Stimulated activated naive CD8-positive, alpha-beta T cell treated with anti-CD3 and anti-CD28 coated beads, Interleukin-15, Interleukin-2, amounts not matched to agents 100 ng/mL and 50 ng/mL, for 24 hours (primary cell): Measurements from ENCODE around the gene RAD21L1.
A peak's percentile ranks its signal among the peaks of the same experiment; 100 is the strongest.

Experiments used
- H3K27ac Mint-ChIP-seq: one replicate; pipeline ENCODE4 v1.8.0; 2021; ENCODE audit warnings: mild to moderate bottlenecking, mixed read lengths
- H3K27me3 Mint-ChIP-seq: one replicate; pipeline ENCODE4 v1.8.0; 2021; ENCODE audit warnings: mixed read lengths
- H3K36me3 Mint-ChIP-seq: one replicate; pipeline ENCODE4 v1.8.0; 2021; ENCODE audit warnings: low read depth, mixed read lengths
- H3K4me1 Mint-ChIP-seq: one replicate; pipeline ENCODE4 v1.8.0; 2021; ENCODE audit warnings: low read depth, mixed read lengths
- H3K4me3 Mint-ChIP-seq: one replicate; pipeline ENCODE4 v1.8.0; 2021; ENCODE audit warnings: mild to moderate bottlenecking, mixed read lengths
- H3K9me3 Mint-ChIP-seq: one replicate; pipeline ENCODE4 v1.8.0; 2021; ENCODE audit warnings: mixed read lengths

The RAD21L1 gene

DNA sequence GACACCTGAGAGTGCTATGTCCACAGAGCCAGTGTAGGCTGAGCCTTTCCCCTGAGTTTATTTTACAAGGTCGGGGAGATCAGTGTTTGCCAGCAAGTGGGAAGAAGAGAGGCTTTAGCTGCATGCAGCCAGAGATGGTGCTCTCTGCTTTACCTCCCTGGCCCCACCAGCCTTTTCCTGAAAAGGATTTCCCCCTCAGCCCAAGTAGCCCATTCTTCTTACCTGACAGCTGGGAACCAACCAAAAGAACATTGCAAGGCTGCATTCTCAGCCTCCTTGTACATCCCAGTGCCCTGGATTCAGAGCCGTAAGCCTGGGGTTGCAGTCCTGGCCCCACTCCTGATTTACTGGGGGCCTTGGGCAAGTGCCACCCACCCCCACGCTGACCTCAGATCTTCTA lies 57.1 kb downstream of the RAD21L1 start:
- Mint-ChIP-seq H3K9me3 (no peaks in the 10 kb centered on the region), H3K27me3 (no peaks in the 10 kb centered on the region), H3K27ac (no peak overlapping the region), H3K36me3 (no peaks in the 10 kb centered on the region), H3K4me3 (no peak overlapping the region), H3K4me1 (peaks cover 43% of the 10 kb centered on the region)

DNA sequence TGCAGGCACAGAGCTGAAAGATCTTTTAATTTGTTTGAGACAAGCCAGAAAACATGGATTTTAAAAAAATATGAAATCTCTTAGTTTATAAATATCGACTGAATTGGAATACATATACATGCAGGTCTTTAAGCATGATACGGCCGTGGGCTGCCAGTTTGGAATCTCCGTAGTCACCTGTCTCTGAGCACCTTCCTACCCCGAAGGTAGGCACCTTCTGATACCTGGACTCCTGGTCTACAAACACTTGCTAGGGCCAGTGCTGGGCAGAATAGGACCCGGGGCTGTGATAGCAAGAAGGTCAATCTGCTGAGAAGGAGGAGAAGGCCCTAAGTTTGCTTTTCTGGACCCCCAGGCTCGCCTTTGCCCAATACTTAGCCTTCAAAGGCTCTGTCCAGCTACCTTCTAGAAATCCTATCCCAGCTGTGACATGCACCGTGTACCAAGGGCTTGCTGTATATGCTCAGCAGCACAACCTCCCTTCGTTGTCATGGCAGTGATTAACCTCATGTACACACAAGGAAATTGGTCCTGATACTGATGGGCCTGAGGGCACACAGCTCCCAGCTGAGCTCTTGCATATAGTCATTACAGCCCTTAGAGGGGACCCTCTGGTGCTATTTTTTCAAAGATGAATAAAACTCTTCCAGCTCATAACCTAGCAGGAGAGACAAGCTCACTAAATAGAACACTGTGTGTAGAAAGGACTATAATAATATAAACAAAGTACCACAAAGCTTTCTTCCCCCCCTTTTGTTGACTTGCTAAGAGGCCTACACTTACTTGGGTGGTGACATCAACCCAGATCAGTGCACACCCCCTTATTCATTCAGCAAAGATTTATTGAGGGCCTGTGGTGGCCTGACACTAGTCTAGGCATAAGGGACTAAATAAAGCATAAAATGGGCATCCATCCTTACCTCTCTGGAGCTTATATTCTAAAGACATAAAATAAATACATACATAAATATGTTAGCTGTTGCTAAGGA lies 58.0 kb downstream of the RAD21L1 start:
- H3K9me3 Mint-ChIP-seq: no peaks in the 10 kb centered on the region
- no peak overlapping the region for H3K4me3 Mint-ChIP-seq
- peaks cover 46% of the 10 kb centered on the region for H3K4me1 Mint-ChIP-seq
- no peaks in the 10 kb centered on the region for H3K27me3 Mint-ChIP-seq
- H3K36me3 Mint-ChIP-seq: no peaks in the 10 kb centered on the region
- H3K27ac Mint-ChIP-seq: no peak overlapping the region

DNA sequence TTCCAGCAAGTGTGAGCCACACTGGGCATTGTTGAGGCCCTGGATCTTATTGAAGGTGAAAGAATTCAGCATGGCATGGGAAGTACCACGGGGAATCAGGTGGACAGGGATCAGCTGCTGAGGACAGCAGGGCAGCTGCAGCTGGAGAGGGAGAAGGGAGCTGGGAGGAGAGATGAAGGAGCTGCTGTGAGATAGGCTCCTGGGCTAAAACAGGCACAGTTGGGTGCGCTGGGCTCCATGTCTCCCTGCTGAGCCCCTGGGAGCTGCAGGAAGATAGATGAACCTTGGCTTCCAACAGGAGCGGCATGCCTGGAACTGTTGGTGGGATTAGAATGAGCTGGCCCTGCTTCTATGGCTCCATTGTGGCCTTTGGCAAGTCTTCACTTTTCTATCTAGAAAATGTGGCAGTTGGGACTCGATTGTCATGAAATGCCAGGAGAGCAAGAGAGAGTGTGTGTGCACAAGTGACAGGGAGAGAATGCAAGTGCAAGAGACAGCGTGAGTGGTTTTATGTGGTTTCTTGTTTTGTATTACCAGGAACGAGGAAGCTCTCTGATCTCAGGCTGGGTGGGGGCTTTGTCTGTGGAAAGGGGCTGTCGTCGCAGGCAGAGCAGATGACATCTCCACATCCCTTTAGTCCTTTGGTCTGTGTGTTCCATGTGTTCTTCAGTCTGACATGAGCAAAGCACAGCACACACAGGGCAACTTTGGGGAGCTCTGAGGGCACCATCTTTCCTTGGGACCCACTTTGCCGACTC lies 60.6 kb downstream of the RAD21L1 start:
- Mint-ChIP-seq H3K27me3 (no peaks in the 10 kb centered on the region), H3K36me3 (no peaks in the 10 kb centered on the region), H3K4me3 (peak overlapping the region; percentile 61), H3K9me3 (no peaks in the 10 kb centered on the region), H3K27ac (peak overlapping the region; percentile 56), H3K4me1 (peaks cover 50% of the 10 kb centered on the region)

DNA sequence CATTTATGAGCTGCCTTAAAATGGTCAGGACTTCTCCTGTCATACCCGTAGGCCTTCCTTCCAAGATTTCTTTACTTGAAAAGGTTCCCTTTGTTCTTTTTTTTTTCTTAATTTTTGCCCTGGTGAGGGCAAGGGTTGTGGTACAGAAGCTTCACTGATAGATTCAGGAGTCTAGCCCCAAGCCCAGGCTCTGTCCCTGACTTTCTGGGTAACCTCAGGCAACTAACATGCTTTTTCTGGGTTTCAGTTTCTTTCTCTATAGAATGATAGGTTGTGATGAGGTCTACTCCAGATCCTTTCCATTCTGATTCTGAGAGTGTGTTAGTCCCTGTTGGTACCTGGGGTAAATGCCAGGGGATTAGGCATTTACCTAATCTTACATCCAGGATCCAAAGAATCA lies 61.5 kb downstream of the RAD21L1 start:
- Mint-ChIP-seq H3K9me3 (no peaks in the 10 kb centered on the region), H3K36me3 (no peaks in the 10 kb centered on the region), H3K27me3 (no peaks in the 10 kb centered on the region), H3K4me1 (peaks cover 56% of the 10 kb centered on the region), H3K27ac (peak overlapping the region; percentile 81), H3K4me3 (peak overlapping the region; percentile 61)

DNA sequence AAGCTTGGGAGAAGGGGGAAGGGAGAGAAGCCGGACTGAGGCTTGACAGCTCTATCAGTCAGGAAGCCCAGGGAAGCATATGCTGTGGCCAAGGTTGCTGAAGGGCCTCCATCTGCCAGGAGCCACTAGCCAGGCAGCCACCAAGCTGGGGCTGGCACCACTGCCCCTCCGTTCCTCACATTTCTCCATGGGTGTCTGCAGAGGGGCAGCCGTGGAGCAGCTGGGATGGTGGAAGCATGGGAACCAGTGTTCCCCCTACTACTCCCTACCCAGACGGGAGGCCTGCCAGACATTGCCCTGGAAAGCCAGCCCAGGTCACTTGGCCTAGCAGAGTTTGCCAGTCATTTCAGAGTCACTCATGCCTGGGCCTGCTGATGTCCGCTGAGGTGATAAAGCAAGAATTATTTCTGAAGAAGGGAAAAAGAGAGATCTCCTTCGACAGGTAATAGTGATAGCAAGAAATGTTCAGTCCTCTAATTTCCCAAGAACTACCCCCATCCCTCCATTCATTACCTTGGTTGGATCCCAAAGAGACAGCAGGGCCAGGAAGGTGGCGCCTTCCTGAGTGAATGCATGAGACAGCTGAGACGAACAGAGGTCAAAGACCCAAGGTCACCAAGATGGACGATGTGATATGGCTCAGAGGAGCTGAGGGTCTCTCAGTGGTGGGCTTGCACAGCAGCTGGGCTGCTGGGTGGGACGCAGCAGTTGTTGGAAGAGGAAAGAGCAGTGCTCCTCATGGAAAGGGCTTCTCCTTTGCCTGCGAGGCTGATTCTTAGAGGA lies 62.1 kb downstream of the RAD21L1 start:
- no peak overlapping the region for H3K4me3 Mint-ChIP-seq
- no peak overlapping the region for H3K27ac Mint-ChIP-seq
- peaks cover 60% of the 10 kb centered on the region for H3K4me1 Mint-ChIP-seq
- H3K9me3 Mint-ChIP-seq: no peaks in the 10 kb centered on the region
- no peaks in the 10 kb centered on the region for H3K36me3 Mint-ChIP-seq
- no peaks in the 10 kb centered on the region for H3K27me3 Mint-ChIP-seq

DNA sequence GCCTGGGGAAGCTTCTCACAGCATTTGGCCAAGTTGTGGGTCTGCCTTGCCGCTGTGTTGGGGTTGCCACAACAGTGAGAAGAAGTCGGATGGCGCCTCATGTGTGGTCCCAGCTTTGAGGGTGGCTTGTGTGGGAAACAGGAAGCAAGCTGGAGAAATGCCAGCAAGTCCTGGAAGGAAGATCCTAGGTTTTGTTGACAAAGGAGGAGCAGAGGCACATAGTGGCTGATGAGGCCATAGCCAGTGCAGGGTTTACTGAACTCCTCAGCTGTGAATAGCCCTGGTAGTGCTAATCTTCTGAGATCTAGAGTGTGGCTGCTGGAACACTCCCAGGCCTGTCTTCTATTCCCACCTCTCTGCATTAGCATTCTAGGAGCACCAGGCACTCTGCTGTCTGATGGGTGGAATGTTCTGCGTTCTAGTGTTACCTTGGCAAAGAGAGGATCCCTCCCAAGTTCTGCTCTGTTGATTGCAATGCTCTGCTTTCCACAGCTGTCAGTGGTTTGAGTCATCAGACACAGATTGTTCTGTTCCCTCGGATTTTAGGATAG lies 65.4 kb downstream of the RAD21L1 start:
- Mint-ChIP-seq H3K27ac (no peak overlapping the region), H3K36me3 (no peaks in the 10 kb centered on the region), H3K4me1 (peaks cover 47% of the 10 kb centered on the region), H3K4me3 (no peak overlapping the region), H3K9me3 (no peaks in the 10 kb centered on the region), H3K27me3 (no peaks in the 10 kb centered on the region)

DNA sequence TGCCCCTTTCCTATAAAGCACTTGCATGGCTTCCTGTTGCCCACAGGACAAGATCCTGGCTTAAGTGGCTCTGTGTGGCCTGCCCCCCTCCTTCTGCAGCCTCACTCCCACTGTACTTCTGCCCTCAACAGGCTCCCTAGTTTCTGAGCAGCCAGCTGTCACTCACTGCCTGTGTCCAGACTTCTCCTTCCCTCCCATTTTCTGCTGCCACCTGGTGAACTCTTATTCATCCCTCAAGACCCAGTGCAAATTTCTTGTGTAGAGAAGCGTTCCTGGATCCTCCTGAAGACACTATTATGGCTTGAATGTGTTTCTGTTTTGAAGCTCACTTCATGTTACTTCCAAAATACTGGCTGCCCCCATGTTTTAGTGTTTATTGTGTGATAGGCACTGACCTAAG lies 66.8 kb downstream of the RAD21L1 start:
- Mint-ChIP-seq H3K27me3 (no peaks in the 10 kb centered on the region), H3K27ac (peak overlapping the region; percentile 5), H3K4me1 (peaks cover 33% of the 10 kb centered on the region), H3K9me3 (no peaks in the 10 kb centered on the region), H3K4me3 (no peak overlapping the region), H3K36me3 (no peaks in the 10 kb centered on the region)

DNA sequence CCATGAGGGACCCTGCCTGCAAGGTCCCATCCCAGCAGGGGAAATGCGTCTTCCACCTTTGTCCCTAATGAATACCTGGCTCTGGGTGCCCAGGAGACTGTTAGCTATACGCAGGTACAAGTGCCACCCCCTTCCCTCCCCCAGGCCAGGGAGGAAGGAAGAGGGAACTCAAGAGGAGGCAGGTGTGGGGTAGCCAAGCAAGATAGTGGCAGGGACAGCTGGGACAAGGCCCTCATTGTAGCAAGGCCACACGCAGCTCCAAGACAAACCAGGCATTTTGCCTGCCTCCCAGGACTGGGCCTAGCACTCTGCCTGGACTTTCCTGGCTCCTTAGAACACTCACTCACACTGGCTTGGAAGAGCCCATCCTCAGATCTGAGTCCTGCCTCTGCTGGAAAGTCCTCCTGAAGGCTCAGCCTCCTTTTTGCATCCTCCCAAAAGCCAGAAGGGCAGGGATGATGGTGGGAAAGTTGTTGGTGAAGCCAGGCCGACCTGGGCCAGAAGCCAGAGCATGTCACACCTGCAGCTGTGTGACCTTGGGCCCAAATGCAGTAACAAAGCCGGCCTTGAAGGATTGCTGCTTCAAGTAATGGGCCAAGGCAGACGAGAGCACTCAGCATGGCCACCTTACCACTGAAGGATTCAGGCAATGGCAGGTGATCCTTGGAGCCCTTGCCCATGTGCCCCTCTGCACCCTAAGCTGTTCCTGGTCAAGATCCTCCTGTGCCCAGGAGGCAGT lies 68.0 kb downstream of the RAD21L1 start:
- Mint-ChIP-seq H3K4me3 (no peak overlapping the region), H3K9me3 (no peaks in the 10 kb centered on the region), H3K27ac (no peak overlapping the region), H3K27me3 (no peaks in the 10 kb centered on the region), H3K4me1 (peaks cover 31% of the 10 kb centered on the region), H3K36me3 (no peaks in the 10 kb centered on the region)

DNA sequence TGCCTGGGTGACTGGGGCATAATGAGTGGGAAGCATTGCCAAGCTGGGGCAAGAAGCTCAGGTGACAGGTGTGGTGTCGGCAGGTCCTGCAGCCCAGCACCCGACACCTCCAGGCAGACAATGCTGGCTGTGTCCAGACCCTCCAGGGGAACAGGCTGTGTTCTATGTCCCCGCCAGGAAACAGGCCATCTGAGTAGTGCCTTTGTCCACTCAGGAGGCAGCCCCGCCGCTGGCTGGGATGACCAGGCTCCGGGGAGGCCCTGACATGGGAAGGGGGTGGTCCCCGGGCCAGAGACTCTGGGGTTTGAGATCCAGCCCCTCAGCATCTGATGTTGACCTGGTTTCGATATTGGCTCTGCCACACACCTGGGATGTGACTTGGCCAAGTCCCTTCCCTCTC lies 68.7 kb downstream of the RAD21L1 start:
- Mint-ChIP-seq H3K27me3 (no peaks in the 10 kb centered on the region), H3K9me3 (no peaks in the 10 kb centered on the region), H3K4me1 (peaks cover 38% of the 10 kb centered on the region), H3K36me3 (no peaks in the 10 kb centered on the region), H3K27ac (no peak overlapping the region), H3K4me3 (no peak overlapping the region)

DNA sequence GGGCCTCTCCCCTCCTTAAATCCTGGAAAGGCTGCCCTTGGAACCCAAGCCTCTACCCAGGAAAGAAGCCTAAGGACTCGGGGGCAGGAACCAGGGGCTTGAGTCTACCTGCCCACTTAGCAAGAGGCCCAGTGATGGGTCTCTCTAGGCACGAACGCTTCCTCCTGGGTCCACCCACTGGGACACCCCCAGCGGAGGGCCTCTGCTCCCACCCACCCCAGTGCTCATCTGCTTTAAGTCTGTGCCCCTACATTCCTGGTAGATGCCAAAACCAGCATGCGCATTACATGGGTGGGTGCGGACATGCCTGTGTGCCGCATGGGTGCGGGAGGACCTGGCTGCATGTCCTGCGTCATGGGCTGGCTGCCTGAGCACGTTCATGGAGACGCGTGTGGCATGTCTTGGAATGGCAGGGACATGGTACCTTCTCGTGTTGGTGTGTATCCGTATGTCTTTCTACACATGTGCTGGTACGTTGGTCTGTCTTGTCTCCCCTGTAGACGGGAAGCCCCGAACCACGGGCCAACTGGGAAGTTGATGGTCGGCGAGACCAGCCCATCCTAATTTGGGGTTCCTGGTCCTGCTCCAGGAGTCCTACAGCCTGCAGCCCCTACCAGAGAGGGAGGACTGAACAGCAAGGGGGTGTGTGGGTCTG lies 69.6 kb downstream of the RAD21L1 start:
- Mint-ChIP-seq H3K36me3 (no peaks in the 10 kb centered on the region), H3K27me3 (no peaks in the 10 kb centered on the region), H3K9me3 (no peaks in the 10 kb centered on the region), H3K4me1 (peaks cover 43% of the 10 kb centered on the region), H3K4me3 (no peak overlapping the region), H3K27ac (no peak overlapping the region)

DNA sequence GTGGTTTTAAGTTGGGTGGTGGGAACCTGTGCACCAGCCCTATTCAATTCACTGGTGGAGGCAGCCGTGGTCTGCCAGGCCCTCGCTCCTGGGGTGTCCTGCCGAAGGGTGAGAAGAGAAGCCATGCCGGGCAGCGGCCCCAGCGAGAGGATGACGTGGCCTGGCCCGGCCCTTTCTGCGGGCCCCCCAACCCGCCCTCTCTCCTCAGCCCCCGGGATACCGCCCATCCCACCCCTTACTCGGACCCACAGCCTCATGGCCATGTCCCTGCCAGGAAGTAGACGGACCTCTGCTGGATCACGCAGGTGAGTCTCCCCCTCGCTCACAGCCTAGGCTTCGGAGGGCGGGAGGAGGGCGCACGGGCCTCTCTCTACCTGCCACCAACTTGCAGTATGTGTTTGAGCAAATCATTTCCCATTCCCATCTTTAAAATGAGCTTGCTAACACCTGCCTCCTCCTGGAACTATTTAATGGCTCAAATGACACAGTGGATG lies 70.3 kb downstream of the RAD21L1 start:
- H3K36me3 Mint-ChIP-seq: no peaks in the 10 kb centered on the region
- H3K9me3 Mint-ChIP-seq: no peaks in the 10 kb centered on the region
- no peak overlapping the region for H3K27ac Mint-ChIP-seq
- peaks cover 41% of the 10 kb centered on the region for H3K4me1 Mint-ChIP-seq
- H3K4me3 Mint-ChIP-seq: no peak overlapping the region
- H3K27me3 Mint-ChIP-seq: no peaks in the 10 kb centered on the region

DNA sequence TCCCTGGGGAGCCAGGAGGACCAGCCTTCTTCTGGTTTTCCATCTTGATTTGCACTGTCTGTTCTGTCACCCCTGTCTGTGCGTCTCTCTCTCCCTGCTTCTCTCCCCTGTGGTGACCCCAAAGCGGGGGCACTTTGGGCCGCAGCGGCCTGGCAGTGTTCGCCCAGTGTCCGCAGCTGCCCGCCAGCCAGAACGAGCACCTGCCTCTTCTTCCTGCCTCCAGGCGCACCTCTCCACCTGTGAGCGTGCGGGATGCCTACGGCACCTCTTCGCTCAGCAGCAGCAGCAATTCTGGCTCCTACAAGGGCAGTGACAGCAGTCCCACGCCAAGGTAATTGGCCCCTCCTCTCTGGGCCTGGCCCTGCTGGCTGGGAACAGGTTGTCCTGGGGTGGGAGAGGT lies 71.1 kb downstream of the RAD21L1 start:
- Mint-ChIP-seq H3K4me3 (no peak overlapping the region), H3K36me3 (no peaks in the 10 kb centered on the region), H3K27me3 (no peaks in the 10 kb centered on the region), H3K27ac (no peak overlapping the region), H3K9me3 (no peaks in the 10 kb centered on the region), H3K4me1 (peaks cover 37% of the 10 kb centered on the region)

DNA sequence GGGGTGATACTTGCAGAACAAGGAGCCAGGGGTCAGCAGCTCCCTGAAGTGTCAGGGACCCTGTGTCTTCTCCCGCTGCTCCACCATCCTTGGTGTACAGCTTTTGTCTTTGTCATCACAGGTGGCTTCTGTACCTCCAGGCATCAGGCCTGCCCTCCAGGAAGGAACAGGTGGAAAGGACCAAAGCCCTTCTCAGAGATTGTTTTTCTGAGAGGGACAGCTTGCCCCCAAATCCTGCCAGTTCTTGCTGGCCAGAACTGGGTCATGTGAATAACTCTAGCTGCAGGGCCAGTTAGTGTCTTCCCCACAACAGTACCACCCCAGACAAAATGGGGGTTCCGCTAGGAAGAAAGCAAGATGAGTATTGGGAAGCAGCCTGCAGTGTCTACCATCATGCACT lies 71.6 kb downstream of the RAD21L1 start:
- no peak overlapping the region for H3K4me3 Mint-ChIP-seq
- peaks cover 31% of the 10 kb centered on the region for H3K4me1 Mint-ChIP-seq
- H3K27me3 Mint-ChIP-seq: no peaks in the 10 kb centered on the region
- H3K36me3 Mint-ChIP-seq: no peaks in the 10 kb centered on the region
- peak overlapping the region; percentile 19 for H3K27ac Mint-ChIP-seq
- H3K9me3 Mint-ChIP-seq: no peaks in the 10 kb centered on the region
